H9 (cell line): ENCODE measurements around the gene SEMA4D. TPM values are rescaled to one million over a fixed set of nuclear protein-coding genes. Genes with fewer than 3 reads are reported as not detected.
A peak's percentile ranks its signal among the peaks of the same experiment; 100 is the strongest.

Experiments used
- DNase-seq: peaks from one replicate; pipeline ENCODE4 v3.0.0-alpha.2; 2017
- H2AFZ ChIP-seq: one replicate; pipeline ENCODE4 v1.6.1; 2013; ENCODE audit warnings: mild to moderate bottlenecking, low read length, control low read depth, moderate library complexity
- H2AK5ac ChIP-seq: 2 replicates; pipeline ENCODE4 v1.6.1; 2013; ENCODE audit warnings: low read length, control low read depth, mixed read lengths; ENCODE audit not compliant: insufficient read length
- H2BK120ac ChIP-seq: one replicate; pipeline ENCODE4 v1.6.1; 2013; ENCODE audit warnings: low read depth, mild to moderate bottlenecking, low read length, control low read depth, inconsistent platforms; ENCODE audit not compliant: poor library complexity, severe bottlenecking
- H2BK12ac ChIP-seq: 2 replicates; pipeline ENCODE4 v1.6.1; 2013; ENCODE audit warnings: low read length, control low read depth, mixed read lengths, low read depth; ENCODE audit not compliant: insufficient read length
- H2BK15ac ChIP-seq: 2 replicates; pipeline ENCODE4 v1.6.1; 2013; ENCODE audit warnings: low read depth, low read length, control low read depth
- H2BK20ac ChIP-seq: one replicate; pipeline ENCODE4 v1.6.1; 2013; ENCODE audit warnings: low read depth, mild to moderate bottlenecking, low read length, control low read depth, inconsistent platforms; ENCODE audit not compliant: poor library complexity, severe bottlenecking
- H2BK5ac ChIP-seq: 2 replicates; pipeline ENCODE4 v1.6.1; 2013; ENCODE audit warnings: low read length, control low read depth, mixed read lengths; ENCODE audit not compliant: insufficient read length
- H3K14ac ChIP-seq: 2 replicates; pipeline ENCODE4 v1.6.1; 2013; ENCODE audit warnings: low read length, control low read depth; ENCODE audit not compliant: insufficient read depth
- H3K18ac ChIP-seq: 2 replicates; pipeline ENCODE4 v1.6.1; 2013; ENCODE audit warnings: low read depth, mild to moderate bottlenecking, mixed read lengths, low read length, control low read depth; ENCODE audit not compliant: insufficient read length
- H3K23ac ChIP-seq: 2 replicates; pipeline ENCODE4 v1.6.1; 2013; ENCODE audit warnings: low read length, control low read depth, mixed read lengths, low read depth; ENCODE audit not compliant: insufficient read length
- H3K23me2 ChIP-seq: 2 replicates; pipeline ENCODE4 v1.6.1; 2013; ENCODE audit warnings: low read depth, mild to moderate bottlenecking, mixed read lengths, low read length, control low read depth; ENCODE audit not compliant: insufficient read length, poor library complexity, severe bottlenecking
- H3K27ac ChIP-seq: 2 replicates; pipeline ENCODE4 v1.5.1; 2013; ENCODE audit warnings: low read length, control low read depth, mixed read lengths, low read depth; ENCODE audit not compliant: insufficient read length
- H3K27me3 ChIP-seq: 2 replicates; pipeline ENCODE4 v1.6.1; 2013; ENCODE audit warnings: low read length, control low read depth, inconsistent platforms; ENCODE audit not compliant: insufficient read depth
- H3K4ac ChIP-seq: 2 replicates; pipeline ENCODE4 v1.6.1; 2013; ENCODE audit warnings: low read depth, mild to moderate bottlenecking, control low read depth, inconsistent platforms, low read length, moderate library complexity
- H3K4me1 ChIP-seq: 2 replicates; pipeline ENCODE4 v1.6.1; 2013; ENCODE audit warnings: low read length, control low read depth, inconsistent platforms; ENCODE audit not compliant: insufficient read depth
- H3K4me2 ChIP-seq: 2 replicates; pipeline ENCODE4 v1.6.1; 2013; ENCODE audit warnings: low read length, control low read depth, mixed read lengths; ENCODE audit not compliant: insufficient read length, insufficient read depth
- H3K56ac ChIP-seq: 2 replicates; pipeline ENCODE4 v1.6.1; 2013; ENCODE audit warnings: low read depth, mild to moderate bottlenecking, mixed read lengths, low read length, control low read depth; ENCODE audit not compliant: insufficient read length
- H3K79me1 ChIP-seq: 2 replicates; pipeline ENCODE4 v1.6.1; 2013; ENCODE audit warnings: low read depth, mild to moderate bottlenecking, moderate library complexity, low read length, control low read depth, inconsistent platforms; ENCODE audit not compliant: insufficient read depth, poor library complexity, severe bottlenecking
- H3K79me2 ChIP-seq: 2 replicates; pipeline ENCODE4 v1.6.1; 2013; ENCODE audit warnings: low read length, control low read depth, inconsistent platforms; ENCODE audit not compliant: insufficient read depth
- H3K9ac ChIP-seq: 2 replicates; pipeline ENCODE4 v1.6.1; 2013; ENCODE audit warnings: low read length, control low read depth, mixed read lengths; ENCODE audit not compliant: insufficient read length; ENCODE audit errors: extremely low read depth
- H3K9me3 ChIP-seq: one replicate; pipeline ENCODE4 v1.6.1; 2013; ENCODE audit warnings: low read depth, low read length, inconsistent platforms; ENCODE audit not compliant: control insufficient read depth
- H3T11ph ChIP-seq: one replicate; pipeline ENCODE4 v1.6.1; 2013; ENCODE audit warnings: mild to moderate bottlenecking, low read length, control low read depth, inconsistent platforms
- H4K20me1 ChIP-seq: one replicate; pipeline ENCODE4 v1.6.1; 2013; ENCODE audit not compliant: control insufficient read depth, insufficient read length, insufficient read depth
- H4K5ac ChIP-seq: 2 replicates; pipeline ENCODE4 v1.6.1; 2013; ENCODE audit warnings: low read depth, mild to moderate bottlenecking, mixed read lengths, low read length, control low read depth; ENCODE audit not compliant: insufficient read length
- H4K8ac ChIP-seq: replicated peaks from 2 replicates; pipeline ENCODE4 v1.6.1; 2013; ENCODE audit warnings: low read length, control low read depth, mixed read lengths, low read depth; ENCODE audit not compliant: insufficient read length
- H4K91ac ChIP-seq: 2 replicates; pipeline ENCODE4 v1.6.1; 2013; ENCODE audit warnings: low read depth, mild to moderate bottlenecking, moderate library complexity, mixed read lengths, low read length, control low read depth; ENCODE audit not compliant: insufficient read length
- H3K27ac Mint-ChIP-seq, 3 experiments: 2 replicates in 2 of 3; 3 replicates in 1 of 3; pipeline ENCODE4 v1.8.0; 2020 to 2021; ENCODE audit warnings: mixed read lengths in 3 of 3, mild to moderate bottlenecking in 1 of 3, moderate library complexity in 1 of 3
- H3K27me3 Mint-ChIP-seq: 2 replicates; pipeline ENCODE4 v1.8.0; 2021; ENCODE audit warnings: low read depth, mild to moderate bottlenecking, moderate library complexity, mixed read lengths
- H3K36me3 Mint-ChIP-seq, 3 experiments: 2 replicates in 2 of 3; 3 replicates in 1 of 3; pipeline ENCODE4 v1.8.0; 2020 to 2021; ENCODE audit warnings: low read depth in 3 of 3, mixed read lengths in 3 of 3; ENCODE audit not compliant: insufficient read depth in 1 of 3
- H3K4me1 Mint-ChIP-seq, 2 experiments: 2 replicates each; pipeline ENCODE4 v1.8.0; 2020; ENCODE audit warnings: mixed read lengths in 2 of 2
- H3K4me3 Mint-ChIP-seq, 2 experiments: 2 replicates in 1 of 2; 3 replicates in 1 of 2; pipeline ENCODE4 v1.8.0; 2020 to 2021; ENCODE audit warnings: mild to moderate bottlenecking in 2 of 2, mixed read lengths in 2 of 2, moderate library complexity in 1 of 2
- H3K9me3 Mint-ChIP-seq, 2 experiments: 2 replicates in 1 of 2; 3 replicates in 1 of 2; pipeline ENCODE4 v1.8.0; 2020; ENCODE audit warnings: mild to moderate bottlenecking in 2 of 2, mixed read lengths in 2 of 2, moderate library complexity in 1 of 2
- CTCF ChIP-seq: fragments of 200-600 bp; sonication (generic); conservative IDR thresholded peaks from 3 replicates; pipeline ENCODE4 v1.8.0; 2021; ENCODE audit warnings: antibody characterized with exemption, mild to moderate bottlenecking
- WGBS: extraction: QIAGEN DNeasy Blood & Tissue Kit; methylation state at CpG from one replicate; pipeline ENCODE4 v1.1.7; 2013; ENCODE audit warnings: missing lambda C conversion rate, low lambda C conversion rate, mixed read lengths; ENCODE audit not compliant: insufficient read length; ENCODE audit errors: extremely low coverage; 5-methylcytosine and 5-hydroxymethylcytosine counted together
- total RNA-seq: library from RNA; stranded (reverse); gene quantifications from 2 replicates; pipeline ENCODE4 v1.2.1, GENCODE V29; 2021

The SEMA4D gene
- total RNA-seq, 1 experiment from 2014 or later, result 47.2 TPM

GRCh38 chr9:89445801-89446251 lies 52.1 kb downstream of the SEMA4D start:
- H3K9ac ChIP-seq, result no peak overlapping the region
- no peaks in the 10 kb centered on the region for H3K9me3 ChIP-seq

More at GRCh38 chr9:89445801-89446251, 52.1 kb downstream of the SEMA4D start:
- Mint-ChIP-seq H3K4me3 (no peak overlapping the region; a peak in 1 of 5 replicates), H3K27ac (peak overlapping the region in 2 of 3 experiments; percentile 39 to 69; a peak in 3 of 7 replicates), H3K36me3 (peaks cover 6 to 23% (median 13%) of the 10 kb centered on the region in 3 experiments), H3K9me3 (no peaks in the 10 kb centered on the region), H3K27me3 (no peaks in the 10 kb centered on the region), H3K4me1 (peaks cover 31 to 33% of the 10 kb centered on the region in 2 experiments)
- Histone ChIP-seq H4K5ac (no peak overlapping the region), H3T11ph (no peak overlapping the region), H3K27ac (no peak overlapping the region), H3K18ac (no peak overlapping the region), H4K20me1 (no peaks in the 10 kb centered on the region), H3K14ac (no peak overlapping the region), H3K56ac (no peak overlapping the region), H3K4me2 (no peak overlapping the region), H4K8ac (no peak overlapping the region), H2BK15ac (no peak overlapping the region), H3K79me1 (no peaks in the 10 kb centered on the region), H3K23ac (no peak overlapping the region), H2BK20ac (no peak overlapping the region), H2AK5ac (no peak overlapping the region), H3K23me2 (no peaks in the 10 kb centered on the region), H2BK12ac (no peak overlapping the region), H3K4ac (no peak overlapping the region), H4K91ac (no peak overlapping the region), H3K27me3 (no peaks in the 10 kb centered on the region), H2BK120ac (no peak overlapping the region), H3K4me1 (no peaks in the 10 kb centered on the region), H3K79me2 (peaks cover 5% of the 10 kb centered on the region; the same call in 1 of the 2 replicates), H2AFZ (no peak overlapping the region), H2BK5ac (no peak overlapping the region)
- DNase-seq, result no peak
- TF ChIP-seq CTCF, result no peak
- WGBS, result no CpG with 5 or more reads among the region's 8 CpGs
